ENCODE data around the gene MGAT5.

DNA sequence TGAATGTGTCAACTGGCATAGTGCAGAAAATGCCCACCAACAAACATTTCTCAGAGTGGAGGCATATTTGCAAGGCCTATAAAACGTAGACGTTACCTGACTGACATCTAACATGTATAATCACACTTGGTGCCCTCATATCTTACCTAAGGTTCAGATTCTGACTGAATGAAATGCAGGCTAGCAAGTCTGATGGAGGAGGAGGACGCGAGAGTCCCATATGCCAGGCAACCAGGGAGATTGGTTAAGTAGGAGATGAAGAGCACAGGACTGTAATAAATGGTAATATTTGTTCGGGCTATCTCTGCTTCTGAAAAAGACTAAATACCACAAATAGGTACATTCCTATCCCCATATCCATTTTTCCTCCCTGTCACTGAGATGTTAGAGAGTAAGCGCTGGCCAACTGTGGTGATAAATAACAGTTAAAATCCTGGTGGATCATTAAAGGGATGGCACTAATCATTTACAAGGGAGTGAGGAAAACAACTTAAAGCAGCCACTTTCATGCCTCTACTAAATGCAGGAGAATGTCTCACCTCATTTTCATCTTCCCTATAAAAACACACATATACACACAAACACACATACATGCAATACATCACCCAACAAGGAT, 247.7 kb downstream of the MGAT5 start:
- TF ChIP-seq, protein P1, sequence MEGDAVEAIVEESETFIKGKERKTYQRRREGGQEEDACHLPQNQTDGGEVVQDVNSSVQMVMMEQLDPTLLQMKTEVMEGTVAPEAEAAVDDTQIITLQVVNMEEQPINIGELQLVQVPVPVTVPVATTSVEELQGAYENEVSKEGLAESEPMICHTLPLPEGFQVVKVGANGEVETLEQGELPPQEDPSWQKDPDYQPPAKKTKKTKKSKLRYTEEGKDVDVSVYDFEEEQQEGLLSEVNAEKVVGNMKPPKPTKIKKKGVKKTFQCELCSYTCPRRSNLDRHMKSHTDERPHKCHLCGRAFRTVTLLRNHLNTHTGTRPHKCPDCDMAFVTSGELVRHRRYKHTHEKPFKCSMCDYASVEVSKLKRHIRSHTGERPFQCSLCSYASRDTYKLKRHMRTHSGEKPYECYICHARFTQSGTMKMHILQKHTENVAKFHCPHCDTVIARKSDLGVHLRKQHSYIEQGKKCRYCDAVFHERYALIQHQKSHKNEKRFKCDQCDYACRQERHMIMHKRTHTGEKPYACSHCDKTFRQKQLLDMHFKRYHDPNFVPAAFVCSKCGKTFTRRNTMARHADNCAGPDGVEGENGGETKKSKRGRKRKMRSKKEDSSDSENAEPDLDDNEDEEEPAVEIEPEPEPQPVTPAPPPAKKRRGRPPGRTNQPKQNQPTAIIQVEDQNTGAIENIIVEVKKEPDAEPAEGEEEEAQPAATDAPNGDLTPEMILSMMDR (conservative IDR thresholded peaks at IDR 0.05): no peak
- no peak for TF ChIP-seq ZFX (IDR thresholded peaks at IDR 0.05)
